Ureter (tissue), 1 donor: ENCODE results near the gene SUPT3H. TPM values are rescaled to one million over a fixed set of nuclear protein-coding genes. Genes with fewer than 3 reads are reported as not detected.

Experiments used
- DNase-seq: peaks from one replicate; pipeline ENCODE4 v3.0.0-alpha.2; 2020; ENCODE audit warnings: low spot score
- total RNA-seq: library from RNA; stranded (reverse); gene quantifications from one replicate; pipeline ENCODE4 v1.2.4, GENCODE V29; 2023
- donor health status: DM: yes; HTN: yes; CAD: no.

SUPT3H gene
- total RNA-seq, 1 donor from 2014 or later: 17.8 TPM

GRCh38 chr6:45256697-45257695 lies 120.7 kb downstream of the SUPT3H start:
- DNase-seq: no peak

GRCh38 chr6:45255434-45255833 lies 122.3 kb downstream of the SUPT3H start:
- no peak for DNase-seq

- DNase-seq: no peak
Observed at GRCh38 chr6:45254253-45254652, 123.5 kb downstream of the SUPT3H start.

GRCh38 chr6:45253453-45253852 lies 124.3 kb downstream of the SUPT3H start:
- DNase-seq: no peak

GRCh38 chr6:45231660-45232059 lies 146.1 kb downstream of the SUPT3H start:
- DNase-seq: no peak

GRCh38 chr6:45229416-45229815 lies 148.3 kb downstream of the SUPT3H start:
- DNase-seq: no peak

- DNase-seq: no peak
Observed at GRCh38 chr6:45226081-45226480, 151.7 kb downstream of the SUPT3H start.

- no peak for DNase-seq
Observed at GRCh38 chr6:45222380-45222779, 155.4 kb downstream of the SUPT3H start.

- no peak for DNase-seq
Observed at GRCh38 chr6:45215759-45216158, 162.0 kb downstream of the SUPT3H start.

- no peak for DNase-seq
Observed at GRCh38 chr6:45212976-45213375, 164.8 kb downstream of the SUPT3H start.

GRCh38 chr6:45209762-45210161 lies 168.0 kb downstream of the SUPT3H start:
- no peak for DNase-seq

- DNase-seq: no peak
Observed at GRCh38 chr6:45206793-45207492, 170.8 kb downstream of the SUPT3H start.

GRCh38 chr6:45201484-45201883 lies 176.2 kb downstream of the SUPT3H start:
- DNase-seq: no peak

GRCh38 chr6:45200510-45200909 lies 177.2 kb downstream of the SUPT3H start:
- DNase-seq: no peak

- no peak for DNase-seq
Observed at GRCh38 chr6:45199554-45199953, 178.2 kb downstream of the SUPT3H start.

- no peak for DNase-seq
Observed at GRCh38 chr6:45196121-45196520, 181.6 kb downstream of the SUPT3H start.

- no peak for DNase-seq
Observed at GRCh38 chr6:45195137-45195536, 182.6 kb downstream of the SUPT3H start.

GRCh38 chr6:45192556-45192955 lies 185.2 kb downstream of the SUPT3H start:
- no peak for DNase-seq

- no peak for DNase-seq
Observed at GRCh38 chr6:45191414-45191813, 186.3 kb downstream of the SUPT3H start.

GRCh38 chr6:45187836-45188235 lies 189.9 kb downstream of the SUPT3H start:
- DNase-seq: no peak

GRCh38 chr6:45185403-45186251 lies 192.1 kb downstream of the SUPT3H start:
- DNase-seq: no peak

GRCh38 chr6:45184937-45185336 lies 192.8 kb downstream of the SUPT3H start:
- DNase-seq: no peak
